DMS 273 (cell line): ENCODE measurements around the gene TMTC1.
"Not testable (repeated sequence)": the region's sequence is repeated elsewhere in the genome, so short reads cannot be mapped to it uniquely, and the experiment has no call there.

ENCODE experiments used
- DNase-seq: peaks from one replicate; lab custom pipeline; 2025; ENCODE audit not compliant: unreplicated experiment; lab: John Stamatoyannopoulos, UW

Gene TMTC1

DNA sequence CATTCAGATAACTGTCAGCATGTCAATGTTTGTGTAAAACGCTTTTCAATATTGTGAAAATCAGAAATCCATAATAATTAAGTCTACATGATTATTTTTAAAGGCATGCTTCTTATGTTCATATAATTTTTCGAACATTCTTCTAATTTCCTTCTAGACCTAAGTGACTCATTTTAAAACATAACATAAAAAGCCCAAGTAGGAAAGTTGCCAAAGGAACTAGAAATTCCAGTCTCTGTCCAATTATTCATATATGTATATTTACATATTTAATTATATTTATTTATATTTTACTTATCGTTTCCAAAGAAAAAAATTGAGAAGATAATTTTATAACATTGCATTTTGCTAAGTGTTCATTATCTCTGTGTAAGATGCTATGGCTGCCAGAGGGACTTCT lies 110.4 kb downstream of the TMTC1 start:
- DNase-seq: no peak

DNA sequence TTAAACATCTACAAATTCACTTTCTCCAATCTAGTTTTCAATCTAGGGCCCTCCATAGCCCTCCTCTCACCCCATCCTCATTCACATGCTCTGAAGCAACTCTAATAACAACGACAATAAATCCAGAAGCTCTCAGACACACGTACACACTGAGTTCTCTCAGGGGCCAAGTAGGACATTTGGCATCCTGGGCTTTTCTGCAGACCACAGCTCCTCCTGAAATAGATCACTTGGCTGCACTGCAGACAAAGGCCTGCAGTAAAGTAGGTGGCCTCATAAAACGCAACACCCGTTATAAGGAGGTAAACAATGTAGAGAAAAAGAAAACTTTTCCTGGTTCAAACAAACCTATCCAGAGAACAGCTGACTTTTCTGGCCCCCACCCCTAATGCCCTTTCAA lies 111.2 kb downstream of the TMTC1 start:
- DNase-seq: no peak

GRCh38 chr12:29671742-29672141 lies 112.0 kb downstream of the TMTC1 start:
- DNase-seq: no peak

DNA sequence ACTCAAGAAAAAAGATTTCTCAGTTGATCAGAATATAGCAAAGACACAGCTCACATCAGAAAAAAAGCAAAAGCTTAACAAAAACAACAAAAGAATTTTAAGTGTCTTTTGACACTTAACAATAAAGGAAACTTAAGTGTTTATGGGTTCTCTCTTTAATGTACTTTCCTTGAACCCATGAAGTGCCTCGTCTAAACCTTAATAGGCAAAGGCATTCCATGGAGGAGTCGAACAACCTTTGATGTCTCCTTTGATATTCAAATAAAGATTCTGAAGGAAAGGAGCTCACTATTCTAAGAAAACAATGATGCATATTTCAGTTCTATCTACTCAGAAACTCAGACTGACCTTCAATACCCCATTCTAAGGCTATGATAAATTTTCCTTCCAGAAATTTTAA lies 116.7 kb downstream of the TMTC1 start:
- DNase-seq: no peak

DNA sequence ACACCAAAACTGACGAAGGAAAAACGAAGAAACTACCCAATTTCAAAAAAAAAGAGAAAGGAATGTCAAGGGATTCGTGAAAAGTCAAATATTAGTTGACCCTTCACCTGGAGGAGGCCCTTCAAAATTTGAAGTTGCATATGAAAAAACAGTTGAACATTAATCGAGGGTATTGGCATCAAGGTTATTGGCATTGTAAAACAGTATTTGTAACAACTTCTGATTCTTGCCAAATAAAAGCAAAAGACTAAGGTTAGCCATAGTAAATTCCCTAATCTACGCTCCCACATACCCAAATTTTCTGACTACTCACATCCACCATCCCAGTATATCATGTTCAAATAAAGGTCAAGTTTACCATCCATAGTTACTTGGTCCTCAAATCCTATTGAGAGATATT lies 118.6 kb downstream of the TMTC1 start:
- no peak for DNase-seq

DNA sequence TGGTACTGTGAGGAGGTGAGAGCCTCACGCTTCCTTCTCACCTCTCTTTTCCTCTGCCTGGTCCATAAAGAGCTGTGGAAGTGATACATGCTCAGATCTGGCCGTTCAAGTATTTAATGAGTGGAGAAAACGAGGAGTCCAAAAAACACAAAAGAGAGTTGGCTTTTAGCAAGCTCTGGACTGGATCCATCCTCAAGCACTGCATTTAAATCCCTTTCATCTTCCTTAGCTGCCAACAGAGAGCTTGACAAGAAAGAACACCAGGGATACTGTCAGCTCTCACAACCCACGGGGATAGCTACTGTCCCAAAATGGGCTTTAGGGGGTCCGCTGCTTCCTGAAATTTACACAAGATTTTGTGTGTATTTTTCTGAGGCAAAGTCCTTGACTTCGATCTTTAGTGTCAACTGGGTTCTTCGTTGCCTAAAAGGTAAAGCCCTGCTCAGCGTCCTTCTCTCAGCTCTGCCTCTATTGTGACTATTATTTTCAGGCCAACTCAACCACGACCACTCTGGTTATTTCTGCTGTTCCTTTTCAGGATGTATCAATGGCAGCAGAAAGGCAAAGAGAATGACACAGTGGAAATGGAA lies 120.9 kb downstream of the TMTC1 start:
- DNase-seq: no peak

GRCh38 chr12:29660847-29661246 lies 122.9 kb downstream of the TMTC1 start:
- no peak for DNase-seq

- DNase-seq: peak; percentile 47
Observed at GRCh38 chr12:29656762-29657538, 126.8 kb downstream of the TMTC1 start.

DNA sequence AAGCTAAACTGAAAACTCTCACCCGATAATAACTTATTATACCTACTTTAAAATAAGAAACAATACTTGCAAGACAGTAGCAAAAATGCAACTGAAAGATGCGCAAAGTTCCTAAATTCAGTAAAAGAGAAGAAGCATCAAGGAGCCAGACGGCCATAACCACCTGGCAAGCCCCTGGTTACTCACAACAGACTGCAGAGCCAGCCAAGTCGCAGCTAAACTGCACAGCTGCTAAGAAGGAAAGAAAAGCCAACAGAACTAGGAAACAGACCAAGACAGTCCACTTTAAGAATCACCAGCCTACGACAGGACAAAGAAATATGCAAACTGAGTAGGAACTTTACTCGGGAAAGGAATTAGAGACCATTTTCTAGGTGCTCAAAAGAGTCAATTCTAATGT lies 127.9 kb downstream of the TMTC1 start:
- DNase-seq: peak; percentile 76

- no peak for DNase-seq
Observed at GRCh38 chr12:29653286-29653685, 130.5 kb downstream of the TMTC1 start.

GRCh38 chr12:29650371-29650770 lies 133.4 kb downstream of the TMTC1 start:
- DNase-seq: no peak

GRCh38 chr12:29649722-29650121 lies 134.0 kb downstream of the TMTC1 start:
- DNase-seq: no peak

GRCh38 chr12:29644536-29645162 lies 139.1 kb downstream of the TMTC1 start:
- no peak for DNase-seq

GRCh38 chr12:29640589-29641345 lies 143.0 kb downstream of the TMTC1 start:
- peak; percentile 40 for DNase-seq

- DNase-seq: peak; percentile 23
Observed at GRCh38 chr12:29639893-29640495, 143.7 kb downstream of the TMTC1 start.

GRCh38 chr12:29638528-29638927 lies 145.2 kb downstream of the TMTC1 start:
- no peak for DNase-seq

GRCh38 chr12:29634057-29634456 lies 149.7 kb downstream of the TMTC1 start:
- no peak for DNase-seq

DNA sequence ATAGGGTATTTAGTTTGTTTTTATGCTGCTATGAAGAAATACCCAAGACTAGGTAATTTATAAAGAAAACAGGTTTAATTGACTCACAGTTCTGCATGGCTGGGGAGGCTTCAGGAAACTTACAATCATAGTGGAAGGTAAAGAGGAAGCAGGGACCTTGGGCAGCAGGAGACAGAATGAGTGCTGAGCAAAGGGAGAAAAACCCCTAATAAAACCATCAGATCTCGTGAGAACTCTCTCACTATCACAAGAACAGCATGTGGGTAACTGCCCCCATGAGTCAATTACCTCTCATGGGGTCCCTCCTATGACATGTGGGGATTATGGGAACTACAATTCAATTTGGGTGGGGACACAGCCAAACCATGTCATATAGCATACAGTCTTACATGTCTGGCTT lies 153.6 kb downstream of the TMTC1 start:
- DNase-seq: not testable (repeated sequence)

GRCh38 chr12:29627221-29627620 lies 156.5 kb downstream of the TMTC1 start:
- DNase-seq: no peak

GRCh38 chr12:29625359-29625953 lies 158.3 kb downstream of the TMTC1 start:
- DNase-seq: no peak

- DNase-seq: no peak
Observed at GRCh38 chr12:29622251-29622650, 161.5 kb downstream of the TMTC1 start.
